ENCODE measurements around the gene RLN2. TPM values are rescaled to one million over a fixed set of nuclear protein-coding genes. Genes with fewer than 3 reads are reported as not detected.
A peak's percentile ranks its signal among the peaks of the same experiment; 100 is the strongest.
"Not testable (repeated sequence)": the region's sequence is repeated elsewhere in the genome, so short reads cannot be mapped to it uniquely, and the experiment has no call there.

The RLN2 gene, protein sequence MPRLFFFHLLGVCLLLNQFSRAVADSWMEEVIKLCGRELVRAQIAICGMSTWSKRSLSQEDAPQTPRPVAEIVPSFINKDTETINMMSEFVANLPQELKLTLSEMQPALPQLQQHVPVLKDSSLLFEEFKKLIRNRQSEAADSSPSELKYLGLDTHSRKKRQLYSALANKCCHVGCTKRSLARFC
- total RNA-seq = not detected

DNA sequence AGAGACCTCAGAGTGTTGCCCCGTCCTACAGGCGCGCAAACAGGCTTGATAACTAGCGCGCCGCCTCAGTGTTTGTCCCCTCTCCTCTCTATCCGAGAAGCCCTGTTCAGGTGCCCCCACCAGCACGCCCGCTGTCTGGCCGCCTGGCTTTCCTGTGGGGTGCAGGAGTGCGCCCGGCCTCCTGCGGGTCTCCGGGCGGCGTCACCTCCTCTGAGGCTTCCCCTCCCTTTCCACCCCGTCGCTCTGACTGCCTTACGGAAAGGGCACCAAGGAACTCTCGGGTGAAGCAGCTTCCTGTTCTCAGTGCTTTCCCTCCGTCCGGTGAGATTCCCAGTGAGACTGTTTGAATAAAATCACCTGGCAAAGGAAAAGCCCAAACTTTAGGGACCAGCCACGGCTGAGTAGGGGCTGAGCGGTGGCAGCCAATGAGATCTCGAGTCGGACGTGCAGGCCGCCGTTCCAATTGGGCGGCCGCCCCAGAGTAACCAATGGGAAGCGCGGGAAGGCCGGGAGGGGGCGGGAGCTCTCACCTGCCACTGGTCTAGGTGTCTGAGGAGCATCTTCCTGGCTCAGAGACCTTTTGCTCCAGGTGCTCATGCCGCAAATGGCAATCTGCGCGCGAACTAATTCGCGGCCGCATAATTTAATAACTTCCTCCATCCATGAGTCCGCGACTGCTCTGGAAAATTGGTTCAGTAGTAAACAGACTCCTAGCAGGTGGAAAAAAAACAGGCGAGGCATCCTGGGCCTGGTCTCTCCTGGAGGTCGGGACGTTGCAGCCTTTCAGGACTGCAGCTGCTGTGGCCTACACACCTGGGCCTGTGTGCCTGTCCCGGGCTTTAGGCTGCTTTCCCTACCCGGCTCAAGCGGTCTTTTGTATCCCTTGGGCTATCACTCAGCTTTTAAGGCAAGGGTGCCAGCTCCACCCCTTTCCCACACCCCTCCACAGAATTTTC, at the start of gene RLN2:
TSS of gene RLN2 (minus strand) at position 877 of the 956 bp plus-strand sequence. CDS start at position 741, 136 bp downstream.
- H3K9me3 ChIP-seq = not testable (repeated sequence)
- ATAC-seq = peak; percentile 99
- peak within 1 kb of the TSS in 1 of 2 donors; percentile 14 for H3K4me3 ChIP-seq

DNA sequence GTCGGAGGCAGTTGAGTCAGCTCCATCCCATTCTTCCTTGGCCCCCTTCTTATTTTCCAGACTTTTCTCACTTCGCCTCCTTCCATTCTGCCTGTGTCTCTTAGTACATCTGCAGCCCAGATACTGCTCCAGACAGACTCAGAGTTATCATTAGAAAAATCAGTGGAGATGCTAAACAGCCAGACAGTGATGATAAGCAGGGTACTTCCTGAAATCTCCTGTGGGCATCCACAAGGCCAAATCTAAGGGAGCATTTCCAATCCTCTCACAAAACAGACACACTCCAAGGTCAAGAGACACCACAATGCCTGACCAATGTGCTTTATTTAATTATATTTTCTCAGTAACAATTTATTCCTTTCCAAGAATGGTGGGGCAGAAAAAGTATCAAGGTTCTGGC, 49.7 kb upstream of the RLN2 start:
- no peaks in the 10 kb centered on the region for H3K27me3 ChIP-seq
- no peak for ATAC-seq
- H3K4me1 ChIP-seq = peaks cover 0 to 12% (median 0%) of the 10 kb centered on the region in 3 donors
- H3K9me3 ChIP-seq = peaks cover 0 to 16% (median 0%) of the 10 kb centered on the region in 3 donors
- H3K27ac ChIP-seq = no peak overlapping the region
- H3K36me3 ChIP-seq = peaks cover 0 to 6% of the 10 kb centered on the region in 2 donors
- WGBS, 2 donors (ENCODE audit: low coverage in 1 of 2) = 84% methylated on average over 2 of the region's 2 CpGs; no CpG with 5 or more reads in 1 of the 2 donors
- no peak overlapping the region for H3K4me3 ChIP-seq
- TF ChIP-seq, protein P1, sequence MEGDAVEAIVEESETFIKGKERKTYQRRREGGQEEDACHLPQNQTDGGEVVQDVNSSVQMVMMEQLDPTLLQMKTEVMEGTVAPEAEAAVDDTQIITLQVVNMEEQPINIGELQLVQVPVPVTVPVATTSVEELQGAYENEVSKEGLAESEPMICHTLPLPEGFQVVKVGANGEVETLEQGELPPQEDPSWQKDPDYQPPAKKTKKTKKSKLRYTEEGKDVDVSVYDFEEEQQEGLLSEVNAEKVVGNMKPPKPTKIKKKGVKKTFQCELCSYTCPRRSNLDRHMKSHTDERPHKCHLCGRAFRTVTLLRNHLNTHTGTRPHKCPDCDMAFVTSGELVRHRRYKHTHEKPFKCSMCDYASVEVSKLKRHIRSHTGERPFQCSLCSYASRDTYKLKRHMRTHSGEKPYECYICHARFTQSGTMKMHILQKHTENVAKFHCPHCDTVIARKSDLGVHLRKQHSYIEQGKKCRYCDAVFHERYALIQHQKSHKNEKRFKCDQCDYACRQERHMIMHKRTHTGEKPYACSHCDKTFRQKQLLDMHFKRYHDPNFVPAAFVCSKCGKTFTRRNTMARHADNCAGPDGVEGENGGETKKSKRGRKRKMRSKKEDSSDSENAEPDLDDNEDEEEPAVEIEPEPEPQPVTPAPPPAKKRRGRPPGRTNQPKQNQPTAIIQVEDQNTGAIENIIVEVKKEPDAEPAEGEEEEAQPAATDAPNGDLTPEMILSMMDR (IDR thresholded peaks at IDR 0.05) = no peak
- TF ChIP-seq POLR2A (IDR thresholded peaks at IDR 0.05) (no peak), POLR2AphosphoS5 (IDR thresholded peaks at IDR 0.05) (no peak), EP300 (IDR thresholded peaks at IDR 0.05) (no peak)

More for the DNA sequence above, at the start of gene RLN2:
- not testable (repeated sequence) for H3K36me3 ChIP-seq, H3K27me3 ChIP-seq, H3K27ac ChIP-seq, H3K4me1 ChIP-seq
- 42 to 48% methylated on average over 3 to 4 of the region's 50 CpGs for WGBS, 2 donors (ENCODE audit: low coverage in 1 of 2)

DNA sequence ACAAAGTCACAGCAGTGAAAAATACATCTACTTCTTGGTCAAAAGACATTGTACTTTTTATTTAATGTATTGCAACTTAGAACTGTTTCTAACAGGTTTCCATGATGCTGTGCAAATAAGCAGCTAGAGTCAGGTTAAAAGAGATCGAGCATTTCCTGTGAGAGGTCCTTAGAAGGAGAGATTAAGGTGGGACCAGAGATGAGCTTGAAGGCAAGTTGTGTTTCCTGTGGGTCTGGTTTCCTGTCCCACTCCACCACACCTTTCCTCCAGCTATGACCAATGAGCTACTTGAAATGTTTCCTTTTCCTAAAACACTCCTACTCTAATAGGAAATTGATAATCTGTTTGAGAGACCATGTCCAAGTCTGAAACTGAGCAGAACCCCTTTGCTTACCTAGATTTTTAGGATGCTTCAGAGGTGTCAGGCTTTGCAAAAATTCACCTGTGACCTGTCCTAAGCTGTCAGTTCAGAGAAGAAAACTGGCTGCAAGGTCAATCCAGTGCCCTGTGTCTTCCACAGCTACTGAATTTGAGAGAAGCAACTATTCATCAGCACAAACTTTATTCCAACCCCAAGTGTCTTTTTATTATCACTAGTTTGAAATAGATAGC, 48.2 kb upstream of the RLN2 start:
- H3K27ac ChIP-seq = no peak overlapping the region
- WGBS, 2 donors (ENCODE audit: low coverage in 1 of 2) = 83 to 88% methylated on average over 1 of the region's 1 CpG
- H3K36me3 ChIP-seq = peaks cover 0 to 5% of the 10 kb centered on the region in 2 donors
- no peaks in the 10 kb centered on the region for H3K27me3 ChIP-seq
- TF ChIP-seq EP300 (IDR thresholded peaks at IDR 0.05) (no peak), POLR2A (IDR thresholded peaks at IDR 0.05) (no peak), POLR2AphosphoS5 (IDR thresholded peaks at IDR 0.05) (no peak)
- TF ChIP-seq, protein P1 (IDR thresholded peaks at IDR 0.05) = no peak
- peaks cover 0 to 21% (median 0%) of the 10 kb centered on the region in 3 donors for H3K9me3 ChIP-seq
- no peak overlapping the region for H3K4me3 ChIP-seq
- ATAC-seq = no peak
- H3K4me1 ChIP-seq = peaks cover 0 to 4% (median 0%) of the 10 kb centered on the region in 3 donors

DNA sequence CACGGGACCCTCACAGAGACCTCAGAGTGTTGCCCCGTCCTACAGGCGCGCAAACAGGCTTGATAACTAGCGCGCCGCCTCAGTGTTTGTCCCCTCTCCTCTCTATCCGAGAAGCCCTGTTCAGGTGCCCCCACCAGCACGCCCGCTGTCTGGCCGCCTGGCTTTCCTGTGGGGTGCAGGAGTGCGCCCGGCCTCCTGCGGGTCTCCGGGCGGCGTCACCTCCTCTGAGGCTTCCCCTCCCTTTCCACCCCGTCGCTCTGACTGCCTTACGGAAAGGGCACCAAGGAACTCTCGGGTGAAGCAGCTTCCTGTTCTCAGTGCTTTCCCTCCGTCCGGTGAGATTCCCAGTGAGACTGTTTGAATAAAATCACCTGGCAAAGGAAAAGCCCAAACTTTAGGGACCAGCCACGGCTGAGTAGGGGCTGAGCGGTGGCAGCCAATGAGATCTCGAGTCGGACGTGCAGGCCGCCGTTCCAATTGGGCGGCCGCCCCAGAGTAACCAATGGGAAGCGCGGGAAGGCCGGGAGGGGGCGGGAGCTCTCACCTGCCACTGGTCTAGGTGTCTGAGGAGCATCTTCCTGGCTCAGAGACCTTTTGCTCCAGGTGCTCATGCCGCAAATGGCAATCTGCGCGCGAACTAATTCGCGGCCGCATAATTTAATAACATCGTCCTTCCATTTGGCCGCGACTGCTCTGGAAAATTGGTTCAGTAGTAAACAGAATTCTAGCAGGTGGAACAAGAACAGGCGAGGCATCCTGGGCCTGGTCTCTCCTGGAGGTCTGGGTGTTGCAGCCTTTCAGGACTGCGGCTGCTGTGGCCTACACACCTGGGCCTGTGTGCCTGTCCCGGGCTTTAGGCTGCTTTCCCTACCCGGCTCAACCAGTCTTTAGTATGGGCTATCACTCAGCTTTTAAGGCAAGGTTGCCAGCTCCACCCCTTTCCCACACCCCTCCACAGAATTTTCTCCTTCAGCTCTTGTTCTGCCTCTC, 34.8 kb upstream of the RLN2 start, which contains the start of gene RLN1:
TSS of gene RLN1 (minus strand) at position 885 of the 990 bp plus-strand sequence. CDS start at position 755, 130 bp downstream.
- H3K27ac ChIP-seq, H3K36me3 ChIP-seq, H3K4me3 ChIP-seq, H3K4me1 ChIP-seq, H3K27me3 ChIP-seq, H3K9me3 ChIP-seq: not testable (repeated sequence)
- peak; percentile 97 for ATAC-seq
- WGBS, 2 donors (ENCODE audit: low coverage in 1 of 2) = 16 to 50% methylated on average over 7 to 9 of the region's 50 CpGs

DNA sequence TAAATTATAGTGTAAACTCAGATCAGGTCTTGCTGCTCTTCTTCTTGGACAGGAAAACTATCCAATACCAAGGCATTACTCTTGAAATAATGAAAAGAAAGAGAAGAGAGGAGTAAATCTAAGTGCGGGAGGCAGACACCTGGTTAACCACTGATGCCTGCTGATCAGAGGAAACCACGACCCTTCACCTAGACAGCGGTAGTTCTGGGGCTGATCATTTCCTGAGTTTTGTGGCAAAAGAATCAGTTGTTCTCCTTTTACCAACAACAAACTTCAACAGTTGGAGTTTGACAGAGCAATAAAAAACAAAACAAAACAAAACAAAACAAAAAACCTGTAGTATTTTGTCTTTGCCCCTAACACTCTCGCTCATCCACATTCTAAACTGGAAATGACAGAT, 32.2 kb upstream of the RLN2 start:
- Histone ChIP-seq H3K27me3 (no peaks in the 10 kb centered on the region), H3K27ac (no peak overlapping the region), H3K9me3 (no peaks in the 10 kb centered on the region), H3K36me3 (no peaks in the 10 kb centered on the region), H3K4me1 (no peaks in the 10 kb centered on the region), H3K4me3 (no peak overlapping the region)
- 84 to 97% methylated on average over 4 of the region's 4 CpGs for WGBS, 2 donors (ENCODE audit: low coverage in 1 of 2)
- no peak for TF ChIP-seq POLR2AphosphoS5 (IDR thresholded peaks at IDR 0.05)
- no peak for TF ChIP-seq POLR2A (IDR thresholded peaks at IDR 0.05)
- no peak for TF ChIP-seq EP300 (IDR thresholded peaks at IDR 0.05)
- TF ChIP-seq, protein P1 (IDR thresholded peaks at IDR 0.05) = no peak
- ATAC-seq = no peak

DNA sequence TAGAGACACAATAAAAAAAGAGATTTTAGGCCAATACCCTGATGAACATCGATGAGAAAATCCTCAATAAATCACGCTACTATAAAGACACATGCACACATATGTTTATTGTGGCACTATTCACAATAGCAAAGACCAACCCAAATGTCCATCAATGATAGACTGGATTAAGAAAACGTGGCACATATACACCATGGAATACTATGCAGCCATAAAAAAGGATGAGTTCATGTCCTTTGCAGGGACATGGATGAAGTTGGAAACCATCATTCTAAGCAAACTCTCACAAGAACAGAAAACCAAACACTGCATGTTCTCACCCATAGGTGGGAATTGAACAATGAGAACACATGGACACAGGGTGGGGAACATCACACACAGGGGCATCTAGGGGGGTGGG, 26.8 kb upstream of the RLN2 start:
- H3K36me3 ChIP-seq, ATAC-seq, H3K4me1 ChIP-seq, H3K27me3 ChIP-seq, H3K4me3 ChIP-seq, H3K27ac ChIP-seq, H3K9me3 ChIP-seq: not testable (repeated sequence)
- 79 to 92% methylated on average over 2 to 3 of the region's 3 CpGs for WGBS, 2 donors (ENCODE audit: low coverage in 1 of 2)

Data from gastroesophageal sphincter (tissue), 4 donors.